Measurements from ENCODE around the gene LRP6.

DNA sequence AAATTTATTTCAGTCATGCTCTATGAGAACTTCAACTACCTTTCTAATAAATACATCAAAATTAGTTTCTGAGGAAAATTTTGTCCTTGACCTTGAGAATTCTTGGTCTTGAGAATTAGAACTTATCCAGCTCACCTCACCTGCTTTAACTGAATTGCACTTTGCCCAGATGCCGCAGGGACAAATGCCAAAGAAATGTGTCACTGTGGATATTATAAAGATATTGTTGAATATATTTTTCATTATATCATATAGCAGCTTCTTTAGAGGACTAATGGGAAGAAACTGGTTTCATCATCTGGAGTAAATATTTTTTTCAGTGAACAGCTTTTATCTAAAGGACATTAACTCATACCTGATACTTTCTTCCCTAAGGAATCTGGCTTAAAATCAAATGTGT is 54.1 kb downstream of the LRP6 start:
- TF ChIP-seq POLR2A (IDR thresholded peaks at IDR 0.05; ENCODE audit: low read length): no peak
- no peak for TF ChIP-seq GATA1 (IDR thresholded peaks at IDR 0.05; ENCODE audit: low read depth, low read length)
